HuH-7.5 (cell line): ENCODE data around the gene KAT14.
"Not testable (repeated sequence)": the region's sequence is repeated elsewhere in the genome, so short reads cannot be mapped to it uniquely, and the experiment has no call there.

ENCODE experiments used
- DNase-seq: peaks from one replicate; pipeline ENCODE4 v3.0.0; 2011; ENCODE audit warnings: low spot score

KAT14 gene

DNA sequence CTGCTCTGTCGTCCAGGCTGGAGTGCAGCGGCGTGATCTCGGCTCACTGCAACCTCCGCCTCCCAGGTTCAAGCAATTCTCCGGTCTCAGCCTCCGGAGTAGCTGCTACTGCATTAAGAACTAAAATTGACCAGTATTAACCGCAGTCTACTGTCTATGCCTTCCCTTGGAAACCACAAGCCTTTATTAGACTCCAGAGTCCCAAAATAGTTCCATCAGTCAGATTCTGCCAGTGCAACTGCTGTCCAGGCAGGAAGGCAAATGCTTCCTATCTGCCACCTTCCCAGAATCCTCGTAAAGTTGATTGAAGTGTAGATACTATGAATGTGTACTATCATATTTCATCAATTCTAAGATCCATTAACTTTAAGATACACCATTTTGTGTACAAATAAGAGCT, 16.7 kb downstream of the KAT14 start:
- DNase-seq, result no peak

DNA sequence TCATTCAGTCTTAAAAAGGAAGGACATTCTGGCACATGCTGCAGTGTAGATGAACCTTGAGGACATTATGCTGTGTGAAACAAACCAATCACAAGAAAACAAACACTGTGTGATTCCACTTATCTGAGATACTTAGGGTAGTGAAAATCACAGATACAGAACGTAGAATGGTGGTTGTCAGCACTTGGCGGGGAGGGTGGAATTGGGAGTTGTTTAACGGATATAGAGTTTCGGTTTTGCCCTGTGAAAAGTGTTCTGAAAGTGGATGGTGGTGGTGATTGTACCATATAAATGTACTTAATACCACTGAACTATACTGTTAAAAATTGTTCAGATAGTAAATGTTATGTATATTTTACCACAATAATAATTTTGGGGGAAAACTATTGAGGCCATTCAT, 18.4 kb downstream of the KAT14 start:
- DNase-seq, result no peak

DNA sequence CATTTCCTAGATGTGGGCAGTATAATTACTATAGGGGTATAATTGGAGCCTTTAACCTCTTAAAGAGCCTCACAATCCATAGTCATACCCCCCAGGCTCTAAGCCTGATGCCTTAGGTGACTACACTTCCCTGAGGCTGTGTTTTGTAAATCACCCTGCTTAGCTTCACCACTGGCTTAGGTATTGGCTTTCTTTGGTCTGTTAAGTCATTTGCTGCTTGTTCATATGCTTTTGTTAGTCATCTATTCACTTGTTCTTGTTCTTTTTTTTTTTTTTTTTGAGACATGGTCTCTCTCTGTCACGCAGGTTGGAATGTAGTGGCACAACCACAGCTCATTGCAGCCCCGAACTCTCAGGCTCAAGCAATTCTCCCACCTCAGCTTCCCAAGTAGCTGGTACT, 26.7 kb downstream of the KAT14 start:
- DNase-seq, result no peak

DNA sequence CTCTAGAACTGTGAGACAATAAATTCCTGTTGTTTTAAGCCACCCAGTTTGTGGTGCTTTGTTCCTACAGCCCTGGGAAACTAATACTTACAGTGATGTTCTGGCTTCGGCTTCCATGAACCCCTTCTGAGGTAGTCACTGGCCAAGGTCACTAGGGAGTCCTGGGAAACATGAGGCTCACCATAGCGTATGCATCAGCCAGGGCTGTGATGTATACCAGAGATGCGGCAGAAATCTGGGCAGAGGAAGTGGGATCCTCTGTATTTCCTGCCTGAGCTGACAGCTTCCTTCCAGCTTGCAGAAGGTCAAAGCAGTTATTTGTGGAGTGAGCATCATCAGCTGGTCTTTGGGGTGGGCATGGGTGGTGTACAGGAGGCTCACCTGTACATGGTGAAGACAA, 27.9 kb downstream of the KAT14 start:
- no peak for DNase-seq

- no peak for DNase-seq
Observed at GRCh38 chr20:18166241-18166881, 28.7 kb downstream of the KAT14 start.

- DNase-seq, result no peak
Observed at GRCh38 chr20:18166950-18167349, 29.3 kb downstream of the KAT14 start.

- no peak for DNase-seq
Observed at GRCh38 chr20:18172379-18172778, 34.7 kb downstream of the KAT14 start.

- DNase-seq, result no peak
Observed at GRCh38 chr20:18174906-18175683, 37.4 kb downstream of the KAT14 start.

DNA sequence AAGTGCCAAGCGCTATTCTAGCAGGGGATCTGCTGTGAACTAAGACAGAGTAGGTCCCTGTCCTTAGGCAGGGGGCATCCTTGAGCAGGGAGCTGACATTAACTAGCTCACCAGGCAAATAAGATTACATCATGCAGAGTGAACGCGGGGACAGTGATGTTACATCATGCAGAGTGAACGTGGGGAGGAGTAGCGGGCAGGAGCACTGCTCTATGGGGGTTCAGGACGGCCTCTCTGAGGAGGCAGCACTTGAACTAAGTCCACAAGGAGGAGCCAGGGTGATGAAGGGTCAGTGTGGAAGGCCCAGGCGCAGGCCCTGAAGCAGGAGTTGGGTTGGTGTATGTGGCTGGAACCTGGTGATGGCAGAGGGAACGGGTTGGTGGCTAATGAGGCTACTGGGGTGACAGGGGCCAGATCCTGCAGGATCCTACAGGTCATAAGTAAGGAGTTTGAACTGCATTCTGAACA, 38.7 kb downstream of the KAT14 start:
- peak; percentile 53 for DNase-seq

- DNase-seq, result not testable (repeated sequence)
Observed at GRCh38 chr20:18180366-18180765, 42.7 kb downstream of the KAT14 start.

- no peak for DNase-seq
Observed at GRCh38 chr20:18180815-18181214, 43.2 kb downstream of the KAT14 start.

- no peak for DNase-seq
Observed at GRCh38 chr20:18187020-18187419, 49.4 kb downstream of the KAT14 start.

- no peak for DNase-seq
Observed at GRCh38 chr20:18188434-18188833, 50.8 kb downstream of the KAT14 start.

- no peak for DNase-seq
Observed at GRCh38 chr20:18190338-18191233, 52.9 kb downstream of the KAT14 start.

GRCh38 chr20:18191306-18191705, 53.6 kb downstream of the KAT14 start:
- no peak for DNase-seq

DNA sequence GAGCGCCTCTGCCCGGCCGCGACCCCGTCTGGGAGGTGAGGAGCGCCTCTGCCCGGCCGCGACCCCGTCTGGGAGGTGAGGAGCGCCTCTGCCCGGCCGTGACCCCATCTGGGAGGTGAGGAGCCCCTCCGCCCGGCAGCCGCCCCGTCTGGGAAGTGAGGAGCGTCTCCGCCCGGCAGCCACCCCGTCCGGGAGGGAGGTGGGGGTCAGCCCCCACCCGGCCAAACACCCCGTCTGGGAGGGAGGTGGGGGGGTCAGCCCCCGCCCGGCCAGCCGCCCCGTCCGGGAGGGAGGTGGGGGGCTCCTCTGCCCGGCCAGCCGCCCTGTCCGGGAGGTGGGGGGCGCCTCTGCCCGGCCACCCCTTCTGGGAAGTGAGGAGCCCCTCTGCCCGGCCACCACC, 56.8 kb downstream of the KAT14 start:
- DNase-seq, result not testable (repeated sequence)

DNA sequence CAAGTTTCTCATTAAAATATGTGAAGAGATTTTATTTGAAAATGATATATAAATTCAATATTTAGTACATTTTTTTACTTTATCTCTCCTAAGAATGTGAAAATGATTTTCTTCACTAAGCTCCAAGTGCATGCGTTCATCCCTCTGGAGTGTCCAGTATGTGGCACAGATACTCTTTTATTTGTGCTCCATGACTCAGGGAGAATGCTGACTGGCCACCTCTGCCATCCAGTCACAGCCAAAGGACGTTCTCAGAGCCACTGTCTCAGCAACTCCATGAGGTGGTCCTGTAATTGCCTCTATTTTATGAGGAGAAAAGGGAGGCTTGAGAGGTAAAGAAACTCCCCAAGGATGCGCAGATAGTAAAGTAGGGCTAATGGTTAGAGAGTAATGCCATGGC, 58.3 kb downstream of the KAT14 start:
- no peak for DNase-seq

GRCh38 chr20:18197382-18198070, 59.9 kb downstream of the KAT14 start:
- no peak for DNase-seq

GRCh38 chr20:18202966-18203365, 65.3 kb downstream of the KAT14 start:
- DNase-seq, result no peak

DNA sequence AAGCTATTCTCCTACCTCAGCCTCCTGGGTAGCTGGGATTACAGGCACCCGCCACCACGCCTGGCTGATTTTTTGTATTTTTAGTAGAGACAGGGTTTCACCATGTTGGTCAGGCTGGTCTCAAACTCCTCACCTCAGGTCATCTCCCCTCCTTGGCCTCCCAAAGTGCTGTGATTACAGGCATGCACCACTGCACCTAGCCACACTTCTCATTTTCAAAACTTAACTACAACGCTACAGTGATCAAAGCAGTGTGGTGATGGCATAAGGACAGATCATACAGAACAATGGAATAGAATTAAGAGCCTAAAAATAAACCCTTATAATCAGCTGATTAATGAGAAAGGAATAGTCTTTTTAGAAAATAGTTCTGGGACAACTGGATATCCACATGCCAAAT, 66.0 kb downstream of the KAT14 start:
- DNase-seq, result not testable (repeated sequence)

- no peak for DNase-seq
Observed at GRCh38 chr20:18213002-18213401, 75.3 kb downstream of the KAT14 start.

DNA sequence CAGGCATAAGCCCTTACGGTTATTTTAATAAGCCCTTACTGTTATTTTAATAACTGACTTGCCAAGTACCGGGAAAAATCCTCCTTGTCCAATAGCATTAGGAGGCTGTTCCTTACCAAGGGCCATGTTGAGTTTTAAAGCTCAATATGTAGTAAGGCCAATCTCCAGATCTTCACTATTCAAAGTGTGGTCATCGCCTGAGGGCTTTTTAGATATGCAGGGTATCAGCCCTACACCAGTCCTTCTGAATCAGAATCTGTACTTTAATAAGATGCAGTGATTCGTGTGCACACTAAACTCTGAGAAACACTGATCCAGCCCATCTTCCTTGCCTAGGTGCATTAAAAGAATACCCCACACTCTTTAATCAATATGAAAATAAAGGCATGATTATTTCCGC, 77.9 kb downstream of the KAT14 start:
- DNase-seq, result no peak
